Measurements from ENCODE around the gene FA2H. TPM values are rescaled to one million over a fixed set of nuclear protein-coding genes. Genes with fewer than 3 reads are reported as not detected.

Gene FA2H
- total RNA-seq, 1 donor from 2014 or later, result not detected

GRCh38 chr16:74738816-74739215 lies 35.8 kb downstream of the FA2H start:
- Mint-ChIP-seq H3K4me3 (ENCODE audit: unreplicated experiment) (no peak overlapping the region), H3K36me3 (ENCODE audit: unreplicated experiment) (no peaks in the 10 kb centered on the region), H3K9me3 (ENCODE audit: unreplicated experiment) (no peaks in the 10 kb centered on the region), H3K27ac (ENCODE audit: unreplicated experiment) (no peak overlapping the region), H3K27me3 (ENCODE audit: unreplicated experiment) (no peaks in the 10 kb centered on the region), H3K4me1 (ENCODE audit: unreplicated experiment) (peaks cover 28% of the 10 kb centered on the region)
- TF ChIP-seq, protein P1, sequence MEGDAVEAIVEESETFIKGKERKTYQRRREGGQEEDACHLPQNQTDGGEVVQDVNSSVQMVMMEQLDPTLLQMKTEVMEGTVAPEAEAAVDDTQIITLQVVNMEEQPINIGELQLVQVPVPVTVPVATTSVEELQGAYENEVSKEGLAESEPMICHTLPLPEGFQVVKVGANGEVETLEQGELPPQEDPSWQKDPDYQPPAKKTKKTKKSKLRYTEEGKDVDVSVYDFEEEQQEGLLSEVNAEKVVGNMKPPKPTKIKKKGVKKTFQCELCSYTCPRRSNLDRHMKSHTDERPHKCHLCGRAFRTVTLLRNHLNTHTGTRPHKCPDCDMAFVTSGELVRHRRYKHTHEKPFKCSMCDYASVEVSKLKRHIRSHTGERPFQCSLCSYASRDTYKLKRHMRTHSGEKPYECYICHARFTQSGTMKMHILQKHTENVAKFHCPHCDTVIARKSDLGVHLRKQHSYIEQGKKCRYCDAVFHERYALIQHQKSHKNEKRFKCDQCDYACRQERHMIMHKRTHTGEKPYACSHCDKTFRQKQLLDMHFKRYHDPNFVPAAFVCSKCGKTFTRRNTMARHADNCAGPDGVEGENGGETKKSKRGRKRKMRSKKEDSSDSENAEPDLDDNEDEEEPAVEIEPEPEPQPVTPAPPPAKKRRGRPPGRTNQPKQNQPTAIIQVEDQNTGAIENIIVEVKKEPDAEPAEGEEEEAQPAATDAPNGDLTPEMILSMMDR (IDR thresholded peaks at IDR 0.05), result no peak
- DNase-seq (ENCODE audit: extremely low spot score, unreplicated experiment), result no peak

GRCh38 chr16:74738113-74738541 lies 36.5 kb downstream of the FA2H start:
- no peak for DNase-seq (ENCODE audit: extremely low spot score, unreplicated experiment)
- TF ChIP-seq, protein P1 (IDR thresholded peaks at IDR 0.05), result no peak
- no peaks in the 10 kb centered on the region for H3K9me3 Mint-ChIP-seq (ENCODE audit: unreplicated experiment)
- no peaks in the 10 kb centered on the region for H3K36me3 Mint-ChIP-seq (ENCODE audit: unreplicated experiment)
- no peak overlapping the region for H3K4me3 Mint-ChIP-seq (ENCODE audit: unreplicated experiment)
- H3K27ac Mint-ChIP-seq (ENCODE audit: unreplicated experiment), result no peak overlapping the region
- peaks cover 24% of the 10 kb centered on the region for H3K4me1 Mint-ChIP-seq (ENCODE audit: unreplicated experiment)
- H3K27me3 Mint-ChIP-seq (ENCODE audit: unreplicated experiment), result no peaks in the 10 kb centered on the region

DNA sequence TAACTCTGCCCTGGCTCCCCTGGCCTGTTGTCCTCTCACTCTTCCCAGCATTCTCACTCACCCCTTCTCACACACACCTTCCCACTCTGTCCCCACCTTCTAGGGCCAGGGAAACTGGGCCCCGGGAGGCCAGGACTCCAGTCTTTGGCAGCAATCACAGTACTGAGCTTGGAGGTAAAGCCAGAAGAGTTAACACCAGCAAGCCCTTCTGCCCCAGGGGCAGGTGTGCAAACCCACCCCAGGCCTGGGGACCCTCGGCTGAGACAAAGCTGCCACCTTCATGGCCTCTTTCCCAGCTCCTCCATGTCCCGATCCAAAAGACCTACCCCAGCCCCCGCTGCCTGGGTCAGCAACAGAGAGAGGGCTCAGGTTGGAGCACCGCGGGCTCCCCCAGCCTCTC lies 37.1 kb downstream of the FA2H start:
- no peaks in the 10 kb centered on the region for H3K9me3 Mint-ChIP-seq (ENCODE audit: unreplicated experiment)
- H3K27ac Mint-ChIP-seq (ENCODE audit: unreplicated experiment), result no peak overlapping the region
- H3K27me3 Mint-ChIP-seq (ENCODE audit: unreplicated experiment), result no peaks in the 10 kb centered on the region
- peaks cover 24% of the 10 kb centered on the region for H3K4me1 Mint-ChIP-seq (ENCODE audit: unreplicated experiment)
- no peak for DNase-seq (ENCODE audit: extremely low spot score, unreplicated experiment)
- TF ChIP-seq, protein P1 (IDR thresholded peaks at IDR 0.05), result no peak
- no peaks in the 10 kb centered on the region for H3K36me3 Mint-ChIP-seq (ENCODE audit: unreplicated experiment)
- H3K4me3 Mint-ChIP-seq (ENCODE audit: unreplicated experiment), result no peak overlapping the region

- peaks cover 19% of the 10 kb centered on the region for H3K4me1 Mint-ChIP-seq (ENCODE audit: unreplicated experiment)
- no peaks in the 10 kb centered on the region for H3K27me3 Mint-ChIP-seq (ENCODE audit: unreplicated experiment)
- no peaks in the 10 kb centered on the region for H3K9me3 Mint-ChIP-seq (ENCODE audit: unreplicated experiment)
- H3K4me3 Mint-ChIP-seq (ENCODE audit: unreplicated experiment), result no peak overlapping the region
- no peak overlapping the region for H3K27ac Mint-ChIP-seq (ENCODE audit: unreplicated experiment)
- TF ChIP-seq, protein P1 (IDR thresholded peaks at IDR 0.05), result no peak
- no peak for DNase-seq (ENCODE audit: extremely low spot score, unreplicated experiment)
- H3K36me3 Mint-ChIP-seq (ENCODE audit: unreplicated experiment), result no peaks in the 10 kb centered on the region
Observed at GRCh38 chr16:74736531-74737157, 38.0 kb downstream of the FA2H start.

GRCh38 chr16:74735554-74735953 lies 39.1 kb downstream of the FA2H start:
- no peaks in the 10 kb centered on the region for H3K27me3 Mint-ChIP-seq (ENCODE audit: unreplicated experiment)
- H3K36me3 Mint-ChIP-seq (ENCODE audit: unreplicated experiment), result no peaks in the 10 kb centered on the region
- H3K4me1 Mint-ChIP-seq (ENCODE audit: unreplicated experiment), result peaks cover 19% of the 10 kb centered on the region
- no peak for DNase-seq (ENCODE audit: extremely low spot score, unreplicated experiment)
- H3K9me3 Mint-ChIP-seq (ENCODE audit: unreplicated experiment), result no peaks in the 10 kb centered on the region
- TF ChIP-seq, protein P1 (IDR thresholded peaks at IDR 0.05), result no peak
- H3K27ac Mint-ChIP-seq (ENCODE audit: unreplicated experiment), result no peak overlapping the region
- no peak overlapping the region for H3K4me3 Mint-ChIP-seq (ENCODE audit: unreplicated experiment)

Data from osteocyte (in vitro differentiated cells).